Measurements from ENCODE around the gene RPN1. TPM values are rescaled to one million over a fixed set of nuclear protein-coding genes. Genes with fewer than 3 reads are reported as not detected.
"Not testable (repeated sequence)": the region's sequence is repeated elsewhere in the genome, so short reads cannot be mapped to it uniquely, and the experiment has no call there.

Gene RPN1
- total RNA-seq, 1 experiment from 2014 or later: 176 TPM

DNA sequence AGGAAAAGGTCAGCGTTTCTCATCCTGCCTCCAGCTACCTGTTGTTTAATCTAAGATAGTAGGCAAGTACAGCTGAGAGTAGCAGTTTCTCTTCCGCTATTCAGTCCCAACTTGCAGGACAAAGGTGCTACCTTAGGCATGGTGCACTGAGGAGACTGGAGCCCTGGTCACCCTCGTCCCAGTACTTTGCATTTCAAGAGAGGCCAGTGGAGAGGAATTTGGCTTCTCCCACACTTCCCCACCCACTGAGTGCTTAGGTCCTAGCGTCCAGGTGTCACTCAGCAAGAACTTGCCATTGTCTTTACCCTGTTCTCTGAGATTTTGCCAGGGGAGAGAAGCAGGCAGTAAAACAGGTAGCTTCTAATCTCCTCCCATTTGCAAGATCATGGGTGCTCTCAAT, 12.5 kb upstream of the RPN1 start:
- Histone ChIP-seq H2AFZ (ENCODE audit: low read length) (no peak overlapping the region), H3K79me2 (ENCODE audit: low read length) (no peaks in the 10 kb centered on the region), H3K4me1 (ENCODE audit: low read length) (peaks cover 4% of the 10 kb centered on the region; the same call in 1 of the 2 replicates), H3K36me3 (ENCODE audit: insufficient read depth, low read length) (no peaks in the 10 kb centered on the region), H3K9ac (ENCODE audit: low read length) (no peak overlapping the region), H3K27ac (ENCODE audit: low read length) (no peak overlapping the region), H3K27me3 (ENCODE audit: low read length) (no peaks in the 10 kb centered on the region), H3K4me3 (ENCODE audit: low read length) (no peak overlapping the region), H3K9me2 (replicated peaks; ENCODE audit: insufficient read depth, low read length) (no peaks in the 10 kb centered on the region), H3K9me3 (ENCODE audit: low read length) (no peaks in the 10 kb centered on the region), H3K4me2 (ENCODE audit: low read depth, low read length, poor library complexity, severe bottlenecking) (no peak overlapping the region), H4K20me1 (ENCODE audit: insufficient read depth, low read depth, low read length) (no peaks in the 10 kb centered on the region)
- DNase-seq: no peak

GRCh38 chr3:128655531-128655930, 4.9 kb upstream of the RPN1 start:
- no peak for DNase-seq
- Histone ChIP-seq H3K4me1 (ENCODE audit: low read length) (peaks cover 6% of the 10 kb centered on the region; the same call in 1 of the 2 replicates), H3K79me2 (ENCODE audit: low read length) (peaks cover 1% of the 10 kb centered on the region), H3K4me3 (ENCODE audit: low read length) (no peak overlapping the region), H3K36me3 (ENCODE audit: insufficient read depth, low read length) (no peaks in the 10 kb centered on the region), H3K4me2 (ENCODE audit: low read depth, low read length, poor library complexity, severe bottlenecking) (no peak overlapping the region), H3K9ac (ENCODE audit: low read length) (no peak overlapping the region), H4K20me1 (ENCODE audit: insufficient read depth, low read depth, low read length) (no peaks in the 10 kb centered on the region), H3K9me3 (ENCODE audit: low read length) (no peaks in the 10 kb centered on the region), H3K27ac (ENCODE audit: low read length) (no peak overlapping the region), H3K27me3 (ENCODE audit: low read length) (no peaks in the 10 kb centered on the region), H2AFZ (ENCODE audit: low read length) (no peak overlapping the region), H3K9me2 (replicated peaks; ENCODE audit: insufficient read depth, low read length) (no peaks in the 10 kb centered on the region)

- H3K36me3 ChIP-seq (ENCODE audit: insufficient read depth, low read length); H3K9ac ChIP-seq (ENCODE audit: low read length); H3K9me3 ChIP-seq (ENCODE audit: low read length); H3K4me2 ChIP-seq (ENCODE audit: low read depth, low read length, poor library complexity, severe bottlenecking); H3K4me3 ChIP-seq (ENCODE audit: low read length); H3K27me3 ChIP-seq (ENCODE audit: low read length); H3K9me2 ChIP-seq (replicated peaks; ENCODE audit: insufficient read depth, low read length); H4K20me1 ChIP-seq (ENCODE audit: insufficient read depth, low read depth, low read length); H3K4me1 ChIP-seq (ENCODE audit: low read length); H2AFZ ChIP-seq (ENCODE audit: low read length); DNase-seq; H3K27ac ChIP-seq (ENCODE audit: low read length): not testable (repeated sequence)
- peaks cover 15% of the 10 kb centered on the region for H3K79me2 ChIP-seq (ENCODE audit: low read length)
Measured at GRCh38 chr3:128653993-128654805, 3.6 kb upstream of the RPN1 start.

- Histone ChIP-seq H3K4me1 (ENCODE audit: low read length) (peaks cover 13% of the 10 kb centered on the region), H4K20me1 (ENCODE audit: insufficient read depth, low read depth, low read length) (peaks cover 15% of the 10 kb centered on the region; the same call in 1 of the 2 replicates), H3K79me2 (ENCODE audit: low read length) (peaks cover 22% of the 10 kb centered on the region)
- H3K4me3 ChIP-seq (ENCODE audit: low read length); H2AFZ ChIP-seq (ENCODE audit: low read length); H3K9me2 ChIP-seq (replicated peaks; ENCODE audit: insufficient read depth, low read length); H3K27me3 ChIP-seq (ENCODE audit: low read length); H3K9ac ChIP-seq (ENCODE audit: low read length); H3K27ac ChIP-seq (ENCODE audit: low read length); H3K9me3 ChIP-seq (ENCODE audit: low read length); H3K36me3 ChIP-seq (ENCODE audit: insufficient read depth, low read length); H3K4me2 ChIP-seq (ENCODE audit: low read depth, low read length, poor library complexity, severe bottlenecking); DNase-seq: not testable (repeated sequence)
Measured at GRCh38 chr3:128653383-128653992, 2.9 kb upstream of the RPN1 start.

GRCh38 chr3:128648940-128649663, 1.5 kb downstream of the RPN1 start:
- no peaks in the 10 kb centered on the region for H3K9me3 ChIP-seq (ENCODE audit: low read length)
- peaks cover 15% of the 10 kb centered on the region; the same call in 1 of the 2 replicates for H4K20me1 ChIP-seq (ENCODE audit: insufficient read depth, low read depth, low read length)
- peak overlapping the region; percentile 84 for H3K4me3 ChIP-seq (ENCODE audit: low read length)
- DNase-seq: no peak
- H3K27me3 ChIP-seq (ENCODE audit: low read length): no peaks in the 10 kb centered on the region
- peaks cover 20% of the 10 kb centered on the region; the same call in 1 of the 2 replicates for H3K36me3 ChIP-seq (ENCODE audit: insufficient read depth, low read length)
- no peak overlapping the region for H2AFZ ChIP-seq (ENCODE audit: low read length)
- peak overlapping the region; percentile 99 for H3K9ac ChIP-seq (ENCODE audit: low read length)
- H3K9me2 ChIP-seq (replicated peaks; ENCODE audit: insufficient read depth, low read length): no peaks in the 10 kb centered on the region
- H3K4me1 ChIP-seq (ENCODE audit: low read length): peaks cover 14% of the 10 kb centered on the region
- H3K79me2 ChIP-seq (ENCODE audit: low read length): peaks cover 66% of the 10 kb centered on the region
- H3K4me2 ChIP-seq (ENCODE audit: low read depth, low read length, poor library complexity, severe bottlenecking): peak overlapping the region; percentile 87
- H3K27ac ChIP-seq (ENCODE audit: low read length): 0 out of 2 replicates have a peak overlapping the region, but pooled peaks have one; percentile 19

- Histone ChIP-seq H3K27ac (ENCODE audit: low read length) (0 out of 2 replicates have a peak overlapping the region, but pooled peaks have one; percentile 19), H2AFZ (ENCODE audit: low read length) (no peak overlapping the region), H3K36me3 (ENCODE audit: insufficient read depth, low read length) (peaks cover 26% of the 10 kb centered on the region), H3K27me3 (ENCODE audit: low read length) (no peaks in the 10 kb centered on the region), H3K4me3 (ENCODE audit: low read length) (peak overlapping the region; percentile 84), H3K9ac (ENCODE audit: low read length) (0 out of 2 replicates have a peak overlapping the region, but pooled peaks have one; percentile 99), H3K9me3 (ENCODE audit: low read length) (no peaks in the 10 kb centered on the region), H4K20me1 (ENCODE audit: insufficient read depth, low read depth, low read length) (peaks cover 15% of the 10 kb centered on the region; the same call in 1 of the 2 replicates), H3K9me2 (replicated peaks; ENCODE audit: insufficient read depth, low read length) (no peaks in the 10 kb centered on the region), H3K4me2 (ENCODE audit: low read depth, low read length, poor library complexity, severe bottlenecking) (peak overlapping the region; percentile 87), H3K4me1 (ENCODE audit: low read length) (peaks cover 14% of the 10 kb centered on the region), H3K79me2 (ENCODE audit: low read length) (peaks cover 72% of the 10 kb centered on the region)
- no peak for DNase-seq
Measured at GRCh38 chr3:128648402-128648801, 2.2 kb downstream of the RPN1 start.

GRCh38 chr3:128647307-128647706, 3.3 kb downstream of the RPN1 start:
- no peak overlapping the region for H3K4me3 ChIP-seq (ENCODE audit: low read length)
- H3K36me3 ChIP-seq (ENCODE audit: insufficient read depth, low read length): peaks cover 26% of the 10 kb centered on the region
- peaks cover 14% of the 10 kb centered on the region for H3K4me1 ChIP-seq (ENCODE audit: low read length)
- no peak overlapping the region for H3K4me2 ChIP-seq (ENCODE audit: low read depth, low read length, poor library complexity, severe bottlenecking)
- H3K9ac ChIP-seq (ENCODE audit: low read length): no peak overlapping the region
- H2AFZ ChIP-seq (ENCODE audit: low read length): no peak overlapping the region
- H4K20me1 ChIP-seq (ENCODE audit: insufficient read depth, low read depth, low read length): peaks cover 15% of the 10 kb centered on the region; the same call in 1 of the 2 replicates
- no peaks in the 10 kb centered on the region for H3K9me3 ChIP-seq (ENCODE audit: low read length)
- H3K27me3 ChIP-seq (ENCODE audit: low read length): no peaks in the 10 kb centered on the region
- H3K79me2 ChIP-seq (ENCODE audit: low read length): peaks cover 83% of the 10 kb centered on the region
- no peak for DNase-seq
- H3K27ac ChIP-seq (ENCODE audit: low read length): no peak overlapping the region
- H3K9me2 ChIP-seq (replicated peaks; ENCODE audit: insufficient read depth, low read length): no peaks in the 10 kb centered on the region
